H9 (cell line): ENCODE results near the gene OGG1. TPM values are rescaled to one million over a fixed set of nuclear protein-coding genes. Genes with fewer than 3 reads are reported as not detected.

ENCODE experiments used
- DNase-seq: peaks from one replicate; pipeline ENCODE4 v3.0.0-alpha.2; 2017
- H2AFZ ChIP-seq: one replicate; pipeline ENCODE4 v1.6.1; 2013; ENCODE audit warnings: mild to moderate bottlenecking, low read length, control low read depth, moderate library complexity
- H2AK5ac ChIP-seq: 2 replicates; pipeline ENCODE4 v1.6.1; 2013; ENCODE audit warnings: low read length, control low read depth, mixed read lengths; ENCODE audit not compliant: insufficient read length
- H2BK120ac ChIP-seq: one replicate; pipeline ENCODE4 v1.6.1; 2013; ENCODE audit warnings: low read depth, mild to moderate bottlenecking, low read length, control low read depth, inconsistent platforms; ENCODE audit not compliant: poor library complexity, severe bottlenecking
- H2BK12ac ChIP-seq: 2 replicates; pipeline ENCODE4 v1.6.1; 2013; ENCODE audit warnings: low read length, control low read depth, mixed read lengths, low read depth; ENCODE audit not compliant: insufficient read length
- H2BK15ac ChIP-seq: 2 replicates; pipeline ENCODE4 v1.6.1; 2013; ENCODE audit warnings: low read depth, low read length, control low read depth
- H2BK20ac ChIP-seq: one replicate; pipeline ENCODE4 v1.6.1; 2013; ENCODE audit warnings: low read depth, mild to moderate bottlenecking, low read length, control low read depth, inconsistent platforms; ENCODE audit not compliant: poor library complexity, severe bottlenecking
- H2BK5ac ChIP-seq: 2 replicates; pipeline ENCODE4 v1.6.1; 2013; ENCODE audit warnings: low read length, control low read depth, mixed read lengths; ENCODE audit not compliant: insufficient read length
- H3K14ac ChIP-seq: 2 replicates; pipeline ENCODE4 v1.6.1; 2013; ENCODE audit warnings: low read length, control low read depth; ENCODE audit not compliant: insufficient read depth
- H3K18ac ChIP-seq: 2 replicates; pipeline ENCODE4 v1.6.1; 2013; ENCODE audit warnings: low read depth, mild to moderate bottlenecking, mixed read lengths, low read length, control low read depth; ENCODE audit not compliant: insufficient read length
- H3K23ac ChIP-seq: 2 replicates; pipeline ENCODE4 v1.6.1; 2013; ENCODE audit warnings: low read length, control low read depth, mixed read lengths, low read depth; ENCODE audit not compliant: insufficient read length
- H3K23me2 ChIP-seq: 2 replicates; pipeline ENCODE4 v1.6.1; 2013; ENCODE audit warnings: low read depth, mild to moderate bottlenecking, mixed read lengths, low read length, control low read depth; ENCODE audit not compliant: insufficient read length, poor library complexity, severe bottlenecking
- H3K27ac ChIP-seq: 2 replicates; pipeline ENCODE4 v1.5.1; 2013; ENCODE audit warnings: low read length, control low read depth, mixed read lengths, low read depth; ENCODE audit not compliant: insufficient read length
- H3K27me3 ChIP-seq: 2 replicates; pipeline ENCODE4 v1.6.1; 2013; ENCODE audit warnings: low read length, control low read depth, inconsistent platforms; ENCODE audit not compliant: insufficient read depth
- H3K4ac ChIP-seq: 2 replicates; pipeline ENCODE4 v1.6.1; 2013; ENCODE audit warnings: low read depth, mild to moderate bottlenecking, control low read depth, inconsistent platforms, low read length, moderate library complexity
- H3K4me1 ChIP-seq: 2 replicates; pipeline ENCODE4 v1.6.1; 2013; ENCODE audit warnings: low read length, control low read depth, inconsistent platforms; ENCODE audit not compliant: insufficient read depth
- H3K4me2 ChIP-seq: 2 replicates; pipeline ENCODE4 v1.6.1; 2013; ENCODE audit warnings: low read length, control low read depth, mixed read lengths; ENCODE audit not compliant: insufficient read length, insufficient read depth
- H3K56ac ChIP-seq: 2 replicates; pipeline ENCODE4 v1.6.1; 2013; ENCODE audit warnings: low read depth, mild to moderate bottlenecking, mixed read lengths, low read length, control low read depth; ENCODE audit not compliant: insufficient read length
- H3K79me1 ChIP-seq: 2 replicates; pipeline ENCODE4 v1.6.1; 2013; ENCODE audit warnings: low read depth, mild to moderate bottlenecking, moderate library complexity, low read length, control low read depth, inconsistent platforms; ENCODE audit not compliant: insufficient read depth, poor library complexity, severe bottlenecking
- H3K79me2 ChIP-seq: 2 replicates; pipeline ENCODE4 v1.6.1; 2013; ENCODE audit warnings: low read length, control low read depth, inconsistent platforms; ENCODE audit not compliant: insufficient read depth
- H3K9ac ChIP-seq: 2 replicates; pipeline ENCODE4 v1.6.1; 2013; ENCODE audit warnings: low read length, control low read depth, mixed read lengths; ENCODE audit not compliant: insufficient read length; ENCODE audit errors: extremely low read depth
- H3K9me3 ChIP-seq: one replicate; pipeline ENCODE4 v1.6.1; 2013; ENCODE audit warnings: low read depth, low read length, inconsistent platforms; ENCODE audit not compliant: control insufficient read depth
- H3T11ph ChIP-seq: one replicate; pipeline ENCODE4 v1.6.1; 2013; ENCODE audit warnings: mild to moderate bottlenecking, low read length, control low read depth, inconsistent platforms
- H4K20me1 ChIP-seq: one replicate; pipeline ENCODE4 v1.6.1; 2013; ENCODE audit not compliant: control insufficient read depth, insufficient read length, insufficient read depth
- H4K5ac ChIP-seq: 2 replicates; pipeline ENCODE4 v1.6.1; 2013; ENCODE audit warnings: low read depth, mild to moderate bottlenecking, mixed read lengths, low read length, control low read depth; ENCODE audit not compliant: insufficient read length
- H4K8ac ChIP-seq: replicated peaks from 2 replicates; pipeline ENCODE4 v1.6.1; 2013; ENCODE audit warnings: low read length, control low read depth, mixed read lengths, low read depth; ENCODE audit not compliant: insufficient read length
- H4K91ac ChIP-seq: 2 replicates; pipeline ENCODE4 v1.6.1; 2013; ENCODE audit warnings: low read depth, mild to moderate bottlenecking, moderate library complexity, mixed read lengths, low read length, control low read depth; ENCODE audit not compliant: insufficient read length
- H3K27ac Mint-ChIP-seq, 3 experiments: 2 replicates in 2 of 3; 3 replicates in 1 of 3; pipeline ENCODE4 v1.8.0; 2020 to 2021; ENCODE audit warnings: mixed read lengths in 3 of 3, mild to moderate bottlenecking in 1 of 3, moderate library complexity in 1 of 3
- H3K27me3 Mint-ChIP-seq: 2 replicates; pipeline ENCODE4 v1.8.0; 2021; ENCODE audit warnings: low read depth, mild to moderate bottlenecking, moderate library complexity, mixed read lengths
- H3K36me3 Mint-ChIP-seq, 3 experiments: 2 replicates in 2 of 3; 3 replicates in 1 of 3; pipeline ENCODE4 v1.8.0; 2020 to 2021; ENCODE audit warnings: low read depth in 3 of 3, mixed read lengths in 3 of 3; ENCODE audit not compliant: insufficient read depth in 1 of 3
- H3K4me1 Mint-ChIP-seq, 2 experiments: 2 replicates each; pipeline ENCODE4 v1.8.0; 2020; ENCODE audit warnings: mixed read lengths in 2 of 2
- H3K4me3 Mint-ChIP-seq, 2 experiments: 2 replicates in 1 of 2; 3 replicates in 1 of 2; pipeline ENCODE4 v1.8.0; 2020 to 2021; ENCODE audit warnings: mild to moderate bottlenecking in 2 of 2, mixed read lengths in 2 of 2, moderate library complexity in 1 of 2
- H3K9me3 Mint-ChIP-seq, 2 experiments: 2 replicates in 1 of 2; 3 replicates in 1 of 2; pipeline ENCODE4 v1.8.0; 2020; ENCODE audit warnings: mild to moderate bottlenecking in 2 of 2, mixed read lengths in 2 of 2, moderate library complexity in 1 of 2
- CTCF ChIP-seq: fragments of 200-600 bp; sonication (generic); conservative IDR thresholded peaks from 3 replicates; pipeline ENCODE4 v1.8.0; 2021; ENCODE audit warnings: antibody characterized with exemption, mild to moderate bottlenecking
- WGBS: extraction: QIAGEN DNeasy Blood & Tissue Kit; methylation state at CpG from one replicate; pipeline ENCODE4 v1.1.7; 2013; ENCODE audit warnings: missing lambda C conversion rate, low lambda C conversion rate, mixed read lengths; ENCODE audit not compliant: insufficient read length; ENCODE audit errors: extremely low coverage; 5-methylcytosine and 5-hydroxymethylcytosine counted together
- total RNA-seq: library from RNA; stranded (reverse); gene quantifications from 2 replicates; pipeline ENCODE4 v1.2.1, GENCODE V29; 2021

Gene OGG1
- total RNA-seq, 1 experiment from 2014 or later, result 43.4 TPM

GRCh38 chr3:9715136-9715535 lies 34.6 kb upstream of the OGG1 start:
- no peak overlapping the region for H2AK5ac ChIP-seq
- H3K36me3 Mint-ChIP-seq, result no peaks in the 10 kb centered on the region
- peaks cover 8 to 12% of the 10 kb centered on the region in 2 experiments for H3K4me1 Mint-ChIP-seq
- H3K27me3 ChIP-seq, result no peaks in the 10 kb centered on the region
- no peak overlapping the region for H2BK120ac ChIP-seq
- H4K8ac ChIP-seq, result no peak overlapping the region
- H3K18ac ChIP-seq, result no peak overlapping the region
- no peak overlapping the region for H3K9ac ChIP-seq
- no peaks in the 10 kb centered on the region for H3K79me1 ChIP-seq
- no peak overlapping the region for H3K14ac ChIP-seq
- DNase-seq, result peak; percentile 73
- no peaks in the 10 kb centered on the region; the same call in 1 of the 2 replicates for H3K4me1 ChIP-seq
- no peak overlapping the region for H3K56ac ChIP-seq
- no peak for TF ChIP-seq CTCF
- H4K20me1 ChIP-seq, result no peaks in the 10 kb centered on the region
- no CpG with 5 or more reads among the region's 4 CpGs for WGBS
- peak overlapping the region in 2 of 3 experiments; percentile 11 to 60; a peak in 2 of 7 replicates for H3K27ac Mint-ChIP-seq
- no peak overlapping the region for H4K5ac ChIP-seq
- H2BK15ac ChIP-seq, result no peak overlapping the region
- no peak overlapping the region for H2BK20ac ChIP-seq
- no peak overlapping the region for H4K91ac ChIP-seq
- peaks cover 10% of the 10 kb centered on the region for H3K27me3 Mint-ChIP-seq
- no peak overlapping the region for H3K4me3 Mint-ChIP-seq
- no peak overlapping the region for H3K27ac ChIP-seq
- no peak overlapping the region for H3K23ac ChIP-seq
- H3K23me2 ChIP-seq, result no peaks in the 10 kb centered on the region
- no peak overlapping the region for H3K4me2 ChIP-seq
- no peaks in the 10 kb centered on the region for H3K9me3 Mint-ChIP-seq
- no peak overlapping the region for H3T11ph ChIP-seq
- H3K9me3 ChIP-seq, result no peaks in the 10 kb centered on the region
- H2BK12ac ChIP-seq, result no peak overlapping the region
- no peak overlapping the region for H2AFZ ChIP-seq
- H3K4ac ChIP-seq, result no peak overlapping the region
- no peaks in the 10 kb centered on the region for H3K79me2 ChIP-seq
- no peak overlapping the region for H2BK5ac ChIP-seq
